Heart right ventricle (tissue), 16 donors: Measurements from ENCODE around the gene C5orf58. TPM values are rescaled to one million over a fixed set of nuclear protein-coding genes. Genes with fewer than 3 reads are reported as not detected.

Experiments used
- ATAC-seq, 8 donors: fragments of 200-7000 bp; cut with Tn5 transposase; one replicate each; pipeline ENCODE4 v1.9.1; 2020; ENCODE audit warnings: mild to moderate bottlenecking in 8 of 8, moderate library complexity in 8 of 8, moderate number of reproducible peaks in 1 of 8
- DNase-seq, 2 donors: peaks; one replicate each; pipeline ENCODE4 v3.0.0-alpha.2; 2020
- H3K27ac ChIP-seq, 10 donors: fragments of 200-600 bp; sonication (generic) in 2 of 10; one replicate each; pipeline versions ENCODE4 v1.5.0 to v1.8.0; 2020 to 2022; ENCODE audit warnings: mild to moderate bottlenecking in 3 of 10
- H3K27me3 ChIP-seq, 7 donors: fragments of 200-600 bp; one replicate each; pipeline ENCODE4 v1.8.0; 2021 to 2022; ENCODE audit warnings: mild to moderate bottlenecking in 2 of 7
- H3K36me3 ChIP-seq, 9 donors: fragments of 200-600 bp; sonication (generic) in 1 of 9; one replicate each; pipeline versions ENCODE4 v1.5.0 to v1.8.0; 2020 to 2022; ENCODE audit warnings: mild to moderate bottlenecking in 2 of 9
- H3K4me1 ChIP-seq, 9 donors: fragments of 200-600 bp; sonication (generic) in 1 of 9; one replicate each; pipeline versions ENCODE4 v1.5.0 to v1.8.0; 2020 to 2022; ENCODE audit warnings: mild to moderate bottlenecking in 4 of 9
- H3K4me3 ChIP-seq, 10 donors: fragments of 200-600 bp; sonication (generic) in 2 of 10; one replicate each; pipeline versions ENCODE4 v1.5.0 to v1.8.0; 2020 to 2022; ENCODE audit warnings: mild to moderate bottlenecking in 7 of 10, moderate library complexity in 2 of 10
- H3K9me3 ChIP-seq, 11 donors: fragments of 200-600 bp in 10 of 11; sonication (generic) in 2 of 11; one replicate each; pipeline versions ENCODE4 v1.5.0 to v1.8.0; 2013 to 2022; ENCODE audit warnings: mild to moderate bottlenecking in 2 of 11, control low read depth in 1 of 11, moderate library complexity in 1 of 11
- CTCF ChIP-seq, 9 donors: fragments of 200-600 bp; sonication (generic) in 2 of 9; IDR thresholded peaks; one replicate each; pipeline versions ENCODE4 v1.5.0 to v1.8.0; 2021 to 2022; ENCODE audit warnings: antibody characterized with exemption in 9 of 9, mild to moderate bottlenecking in 5 of 9, moderate library complexity in 1 of 9
- WGBS, 2 donors: extraction: QIAGEN DNeasy Blood & Tissue Kit; methylation state at CpG; one replicate each; pipeline ENCODE4 v1.1.7; 2013; ENCODE audit warnings: inconsistent platforms in 1 of 2; 5-methylcytosine and 5-hydroxymethylcytosine counted together
- intact Hi-C, 10 donors: fragments of 100-400 bp; cut with DNase I; formaldehyde crosslinking; loops; one replicate each; pipeline versions ENCODE4 v1.11.1 to v1.14.2; 2022
- polyA plus RNA-seq, 2 donors: library from polyadenylated mRNA; stranded (reverse); fragments of 200-250 nt; gene quantifications; one replicate each; pipeline ENCODE4 v1.2.3, GENCODE V29; 2013
- total RNA-seq, 10 donors: library from RNA; stranded (reverse); fragmentation: NEBNext Ultra II Directional in 3 of 10; extraction: Animal tissue kit (Norgen Biotek cat#: 25700) in 3 of 10; gene quantifications; one replicate each; pipeline versions ENCODE4 v1.2.1 to v1.2.4, GENCODE V29; 2021 to 2023
- donor health status: Arrhythmogenic right ventricular cardiomyopathy.
- donor health status: ischemic (EF 13 %, LVEDD 7.1; RV severe dilation, severe dysfunction).
- donor health status: healthy with polysubstance abuse.
- donor health status: DM: no; HTN: yes; CAD: no.
- donor health status: DM: no; HTN: no; CAD: no.
- donor health status: ischemic (EF 25% LVEDD 6.9; RV normal size, moderate dysfunction).
- donor health status: ischemic (EF 25% LVEDD 5.7; RV mildly dilated, moderate dysfunction).
- donor health status: healthy.
- donor health status: DM: yes; HTN: yes; CAD: no.
- donor health status: Ischemic cardiomyopathy.
- donor health status: ischemic (EF 35%, LVEDD 5.7; RV mildly dilated, moderate dysfunction).
- donor health status: nonischemic (EF 11% LVEDD 7.7; RV severe dilation, severe dysfunction).
- donor health status: DM: yes; HTN: yes; CAD: no.
- donor health status: PGD.
- donor health status: ischemic (EF 29% LVEDD 5.4; RV normal size, mild dysfunction).
- donor health status: nonischemic (EF 23%, LVEDD 6.1; RV moderate dilation, normal function).

Gene C5orf58
- total and polyA plus RNA-seq, 12 donors, result 0.56 to 1.1 TPM; not detected in 10

- Histone ChIP-seq H3K9me3 (no peaks in the 10 kb centered on the region), H3K36me3 (peaks cover 0 to 100% (median 0%) of the 10 kb centered on the region in 9 donors), H3K4me1 (peaks cover 0 to 11% (median 0%) of the 10 kb centered on the region in 9 donors), H3K27me3 (peaks cover 0 to 10% (median 0%) of the 10 kb centered on the region in 7 donors), H3K4me3 (no peak overlapping the region), H3K27ac (no peak overlapping the region)
- 86 to 93% methylated on average over 1 of the region's 1 CpG for WGBS, 2 donors
- intact Hi-C loops, result no loop called here
- ATAC-seq (no peak), DNase-seq (no peak)
- no peak for TF ChIP-seq CTCF (IDR thresholded peaks at IDR 0.05)
Measured at GRCh38 chr5:170256571-170256970, 23.8 kb downstream of the C5orf58 start.

GRCh38 chr5:170257370-170257769, 24.6 kb downstream of the C5orf58 start:
- TF ChIP-seq CTCF (IDR thresholded peaks at IDR 0.05), result no peak
- DNase-seq (no peak), ATAC-seq (no peak)
- WGBS, 2 donors, result 93 to 100% methylated on average over 4 of the region's 4 CpGs
- Histone ChIP-seq H3K4me3 (no peak overlapping the region), H3K9me3 (no peaks in the 10 kb centered on the region), H3K27ac (no peak overlapping the region), H3K4me1 (peaks cover 0 to 12% (median 0%) of the 10 kb centered on the region in 9 donors), H3K27me3 (peaks cover 0 to 8% (median 0%) of the 10 kb centered on the region in 7 donors), H3K36me3 (peaks cover 0 to 100% (median 0%) of the 10 kb centered on the region in 9 donors)
- intact Hi-C loops, result no loop called here

- no peak for TF ChIP-seq CTCF (IDR thresholded peaks at IDR 0.05)
- no peak overlapping the region for H3K27ac ChIP-seq
- H3K27me3 ChIP-seq, result peaks cover 0 to 12% (median 0%) of the 10 kb centered on the region in 7 donors
- no peaks in the 10 kb centered on the region for H3K9me3 ChIP-seq
- DNase-seq (no peak), ATAC-seq (no peak)
- peaks cover 0 to 29% (median 0%) of the 10 kb centered on the region in 9 donors for H3K4me1 ChIP-seq
- no peak overlapping the region for H3K4me3 ChIP-seq
- 90 to 91% methylated on average over 3 of the region's 3 CpGs for WGBS, 2 donors
- H3K36me3 ChIP-seq, result peaks cover 0 to 100% (median 3%) of the 10 kb centered on the region in 9 donors
- intact Hi-C loops, result loop anchor here in 2 of 10 donors (5.0 to 10.0 kb wide), 2 partner anchors 153 to 161 kb away; no protein-coding TSS in a partner anchor
Measured at GRCh38 chr5:170261528-170262043, 28.8 kb downstream of the C5orf58 start.

- TF ChIP-seq CTCF (IDR thresholded peaks at IDR 0.05), result no peak
- peaks cover 0 to 100% (median 3%) of the 10 kb centered on the region in 9 donors for H3K36me3 ChIP-seq
- H3K4me3 ChIP-seq, result no peak overlapping the region
- H3K4me1 ChIP-seq, result peaks cover 0 to 37% (median 1%) of the 10 kb centered on the region in 9 donors
- peak overlapping the region in 1 of 10 donors; percentile 54 for H3K27ac ChIP-seq
- no peak for ATAC-seq
- no peak for DNase-seq
- H3K27me3 ChIP-seq, result peaks cover 0 to 16% (median 0%) of the 10 kb centered on the region in 7 donors
- intact Hi-C loops, result loop anchor here in 2 of 10 donors (5.0 to 10.0 kb wide), 2 partner anchors 152 to 160 kb away; no protein-coding TSS in a partner anchor
- no peaks in the 10 kb centered on the region for H3K9me3 ChIP-seq
- 90 to 91% methylated on average over 15 of the region's 15 CpGs for WGBS, 2 donors
Measured at GRCh38 chr5:170262061-170263045, 29.6 kb downstream of the C5orf58 start.
